Neural cell (in vitro differentiated cells): ENCODE results near the gene TMEM191C. TPM values are rescaled to one million over a fixed set of nuclear protein-coding genes. Genes with fewer than 3 reads are reported as not detected.
"Not testable (repeated sequence)": the region's sequence is repeated elsewhere in the genome, so short reads cannot be mapped to it uniquely, and the experiment has no call there.

ENCODE experiments used
- H2AFZ ChIP-seq: fragments of 200-600, 300-800 bp; sonication (generic), shearing (Covaris generic); 2 replicates; pipeline ENCODE4 v1.6.0; 2014; ENCODE audit warnings: low read depth, mild to moderate bottlenecking, antibody characterized with exemption, low read length, moderate library complexity
- H3F3A ChIP-seq: fragments of 200-600 bp; shearing (Covaris generic); 2 replicates; pipeline ENCODE4 v1.6.1; 2016; ENCODE audit warnings: mild to moderate bottlenecking, moderate library complexity, mixed read lengths, antibody characterized with exemption, low read length; ENCODE audit not compliant: insufficient read depth, poor library complexity, severe bottlenecking
- H3K27ac ChIP-seq: fragments of 200-600, 300-800 bp; sonication (generic), shearing (Covaris generic); 2 replicates; pipeline ENCODE4 v1.5.1; 2014; ENCODE audit warnings: mild to moderate bottlenecking, low read length, moderate library complexity
- H3K27me3 ChIP-seq: fragments of 300-800, 200-600 bp; sonication (generic), shearing (Covaris generic); 2 replicates; pipeline ENCODE4 v1.6.0; 2014; ENCODE audit warnings: mild to moderate bottlenecking, low read depth, low read length, moderate library complexity; ENCODE audit not compliant: insufficient read depth
- H3K36me3 ChIP-seq: fragments of 300-800, 200-600 bp; sonication (generic), shearing (Covaris generic); 2 replicates; pipeline ENCODE4 v1.5.1; 2014; ENCODE audit warnings: mild to moderate bottlenecking, antibody characterized with exemption, low read length, moderate library complexity; ENCODE audit not compliant: insufficient read depth
- H3K4me2 ChIP-seq: fragments of 300-800, 200-600 bp; sonication (generic), shearing (Covaris generic); 2 replicates; pipeline ENCODE4 v1.6.0; 2014; ENCODE audit warnings: mild to moderate bottlenecking, low read length
- H3K4me3 ChIP-seq: fragments of 300-800, 200-600 bp; sonication (generic), shearing (Covaris generic); 2 replicates; pipeline ENCODE4 v1.5.1; 2014; ENCODE audit warnings: mild to moderate bottlenecking, low read length, moderate library complexity
- H3K79me2 ChIP-seq: fragments of 200-600 bp; shearing (Covaris generic); replicated peaks from 2 replicates; pipeline ENCODE4 v1.6.0; 2014; ENCODE audit warnings: mild to moderate bottlenecking, low read length, moderate library complexity; ENCODE audit not compliant: insufficient read depth
- H3K9ac ChIP-seq: fragments of 300-800, 200-600 bp; sonication (generic), shearing (Covaris generic); 2 replicates; pipeline ENCODE4 v1.6.1; 2016; ENCODE audit warnings: mild to moderate bottlenecking, low read length, mixed read lengths
- H3K9me2 ChIP-seq: fragments of 200-600 bp; shearing (Covaris generic); 2 replicates; pipeline ENCODE4 v1.6.1; 2016; ENCODE audit warnings: mild to moderate bottlenecking, low read length, mixed read lengths; ENCODE audit not compliant: insufficient read depth
- H3K9me3 ChIP-seq: fragments of 200-600, 300-800 bp; sonication (generic), shearing (Covaris generic); 2 replicates; pipeline ENCODE4 v1.6.1; 2016; ENCODE audit warnings: mild to moderate bottlenecking, mixed run types, low read length, moderate library complexity, mixed read lengths
- H4K20me1 ChIP-seq: fragments of 200-600 bp; shearing (Covaris generic); 2 replicates; pipeline ENCODE4 v1.6.1; 2016; ENCODE audit warnings: mild to moderate bottlenecking, mixed run types; ENCODE audit not compliant: insufficient read depth
- polyA plus RNA-seq: library from polyadenylated mRNA; depleted of rRNA; stranded (reverse); fragments of >200 nt; gene quantifications from 2 replicates; pipeline ENCODE4 v1.2.3, GENCODE V29; 2014

The TMEM191C gene
- polyA plus RNA-seq, 1 donor from 2014 or later: 68.3 TPM

DNA sequence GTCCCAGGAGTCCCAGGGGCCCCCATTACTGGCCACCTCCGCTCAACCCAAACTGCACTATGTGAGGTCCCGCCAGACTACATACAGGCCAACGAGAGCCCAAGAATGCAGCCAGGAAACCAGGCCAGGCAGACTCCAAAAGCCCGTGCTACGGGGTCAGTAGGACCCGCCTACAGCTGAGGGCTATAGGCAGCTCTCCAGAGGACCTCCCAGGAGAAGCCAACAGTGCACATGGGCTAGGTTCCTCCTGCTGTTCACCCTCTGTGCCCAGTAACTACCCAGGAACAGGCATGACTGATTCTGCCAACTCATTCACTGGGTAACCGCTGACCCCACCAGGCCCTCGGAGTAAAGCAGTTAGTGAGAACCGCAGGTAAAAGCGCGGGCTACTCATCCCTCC lies 44.8 kb downstream of the TMEM191C start:
- not testable (repeated sequence) for H3F3A ChIP-seq, H2AFZ ChIP-seq, H3K9ac ChIP-seq, H3K4me3 ChIP-seq, H3K79me2 ChIP-seq, H3K4me2 ChIP-seq, H4K20me1 ChIP-seq, H3K9me3 ChIP-seq, H3K9me2 ChIP-seq, H3K27me3 ChIP-seq, H3K27ac ChIP-seq, H3K36me3 ChIP-seq

GRCh38 chr22:21514117-21514516 lies 46.9 kb downstream of the TMEM191C start:
- H3K9ac ChIP-seq, H3K9me3 ChIP-seq, H3K27me3 ChIP-seq, H3K4me2 ChIP-seq, H3K27ac ChIP-seq, H3K4me3 ChIP-seq, H2AFZ ChIP-seq, H3F3A ChIP-seq, H3K9me2 ChIP-seq, H3K36me3 ChIP-seq, H3K79me2 ChIP-seq, H4K20me1 ChIP-seq: not testable (repeated sequence)

DNA sequence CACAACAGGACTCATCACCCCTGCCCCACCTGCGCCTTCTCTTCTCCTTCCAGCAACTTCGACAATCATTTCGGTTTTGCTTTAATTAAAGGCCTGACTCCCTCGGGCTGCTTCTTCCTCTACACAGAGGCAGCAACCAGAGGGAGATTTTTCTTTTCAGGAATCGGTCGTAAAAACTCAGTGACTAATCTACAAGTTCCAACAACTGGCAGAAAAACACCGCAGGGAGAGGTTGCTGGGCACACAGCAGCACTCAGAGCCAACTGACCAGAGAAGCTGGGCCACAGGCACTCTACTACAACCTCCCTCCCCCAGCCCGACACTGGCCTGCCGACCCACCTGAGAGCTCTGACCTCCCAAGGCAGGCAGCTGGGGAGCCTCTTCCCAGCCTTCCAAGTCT lies 48.0 kb downstream of the TMEM191C start:
- not testable (repeated sequence) for H2AFZ ChIP-seq, H3K9me2 ChIP-seq, H3K4me2 ChIP-seq, H3K27me3 ChIP-seq, H3K36me3 ChIP-seq, H4K20me1 ChIP-seq, H3F3A ChIP-seq, H3K9me3 ChIP-seq, H3K9ac ChIP-seq, H3K79me2 ChIP-seq, H3K4me3 ChIP-seq, H3K27ac ChIP-seq

GRCh38 chr22:21516522-21516921 lies 49.3 kb downstream of the TMEM191C start:
- H3K4me2 ChIP-seq, H3K4me3 ChIP-seq, H3K9me2 ChIP-seq, H2AFZ ChIP-seq, H3K9ac ChIP-seq, H3K27me3 ChIP-seq, H3F3A ChIP-seq, H3K36me3 ChIP-seq, H3K27ac ChIP-seq, H4K20me1 ChIP-seq, H3K79me2 ChIP-seq, H3K9me3 ChIP-seq: not testable (repeated sequence)

DNA sequence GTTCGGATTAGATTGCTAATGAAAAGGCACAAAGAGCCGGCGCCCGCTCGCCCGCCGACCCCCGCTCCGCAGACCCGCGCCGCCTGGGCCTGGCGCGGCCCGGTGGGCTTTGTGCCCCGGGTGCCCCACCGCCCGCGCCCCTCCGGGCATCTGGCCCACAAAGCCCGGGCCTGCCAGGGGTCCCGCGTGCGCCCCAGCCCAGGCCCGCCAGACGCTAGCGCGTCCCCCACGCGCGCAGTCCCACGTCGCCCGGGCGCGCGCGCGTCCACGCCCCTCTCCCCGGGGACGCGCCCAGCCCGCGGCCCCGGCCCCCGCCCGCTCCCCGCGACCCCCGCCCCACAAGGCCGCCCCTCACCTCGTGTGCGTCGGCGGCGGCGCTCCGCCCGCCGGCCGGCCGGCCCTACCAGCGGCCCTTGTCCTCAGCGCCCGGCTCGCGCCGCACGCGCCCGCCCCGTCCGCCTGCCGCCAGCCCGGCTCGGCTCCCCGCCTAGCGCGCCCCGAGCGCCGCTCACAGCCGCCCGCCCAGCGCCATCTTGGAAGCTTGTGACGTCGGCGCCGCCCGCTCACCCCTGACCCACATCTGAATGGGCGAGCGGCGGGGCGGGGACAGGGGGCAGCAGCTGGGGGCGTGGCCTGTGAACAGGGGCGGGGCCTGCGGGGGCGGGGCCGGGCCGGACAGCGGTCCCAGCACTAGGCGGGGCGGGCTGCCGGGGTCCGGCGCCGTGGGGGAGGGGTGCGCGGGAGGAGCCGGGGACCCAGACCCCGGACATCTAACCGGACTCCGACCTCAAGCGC lies 50.0 kb downstream of the TMEM191C start:
- H3K27me3 ChIP-seq, H3F3A ChIP-seq, H3K4me3 ChIP-seq, H2AFZ ChIP-seq, H4K20me1 ChIP-seq, H3K4me2 ChIP-seq, H3K36me3 ChIP-seq, H3K9ac ChIP-seq, H3K79me2 ChIP-seq, H3K27ac ChIP-seq, H3K9me3 ChIP-seq, H3K9me2 ChIP-seq: not testable (repeated sequence)

Other genes with a start within 250 kb of the TMEM191C start
- 0.26 and 0.66 TPM in 2 replicates for gene RIMBP3B, start 83.6 kb upstream of the TMEM191C start, polyA plus RNA-seq
- 19.0 and 25.6 TPM in 2 replicates for gene HIC2, start 50.0 kb upstream of the TMEM191C start, polyA plus RNA-seq
- 0.07 TPM in 1 of 2 replicates, not detected in the other for gene RIMBP3C, start 84.1 kb downstream of the TMEM191C start, polyA plus RNA-seq
- gene UBE2L3, start 100.3 kb downstream of the TMEM191C start, polyA plus RNA-seq: 42.9 and 49.1 TPM in 2 replicates
- gene YDJC, start 162.6 kb downstream of the TMEM191C start, polyA plus RNA-seq: 20.0 and 27.6 TPM in 2 replicates
- 0.28 and 1.1 TPM in 2 replicates for gene CCDC116, start 165.4 kb downstream of the TMEM191C start, polyA plus RNA-seq
- gene SDF2L1, start 174.9 kb downstream of the TMEM191C start, polyA plus RNA-seq: 11.0 and 11.6 TPM in 2 replicates
- 43.0 and 47.3 TPM in 2 replicates for gene PPIL2, start 198.6 kb downstream of the TMEM191C start, polyA plus RNA-seq